Fibroblast of skin of left quadriceps (primary cell): ENCODE results near the gene TRAK1.
"Not testable (repeated sequence)": the region's sequence is repeated elsewhere in the genome, so short reads cannot be mapped to it uniquely, and the experiment has no call there.

ENCODE experiments used
- DNase-seq, 2 experiments: peaks; one replicate each; pipeline ENCODE4 v3.0.0-alpha.2; 2013; ENCODE audit warnings: low read depth in 2 of 2

TRAK1 gene

GRCh38 chr3:42090973-42091731, at the start of gene TRAK1:
TRAK1 (plus strand) TSS chr3:42091357; CDS start chr3:42091470, 113 bp downstream.
- DNase-seq: no peak

- DNase-seq: no peak
These were observed 48.4 kb upstream of the TRAK1 start for GRCh38 chr3:42042747-42043098.

GRCh38 chr3:42043099-42043813, 47.9 kb upstream of the TRAK1 start:
- no peak for DNase-seq

- no peak for DNase-seq
These were observed 45.4 kb upstream of the TRAK1 start for GRCh38 chr3:42045708-42046243.

- DNase-seq: not testable (repeated sequence)
These were observed 42.6 kb upstream of the TRAK1 start for GRCh38 chr3:42048526-42048925.

GRCh38 chr3:42050126-42050525, 41.0 kb upstream of the TRAK1 start:
- DNase-seq: no peak

- no peak for DNase-seq
These were observed 39.6 kb upstream of the TRAK1 start for GRCh38 chr3:42051384-42052131.

GRCh38 chr3:42052132-42052483, 39.0 kb upstream of the TRAK1 start:
- no peak for DNase-seq

- no peak for DNase-seq
These were observed 38.4 kb upstream of the TRAK1 start for GRCh38 chr3:42052484-42053351.

GRCh38 chr3:42053476-42053875, 37.7 kb upstream of the TRAK1 start:
- no peak for DNase-seq

GRCh38 chr3:42055291-42055690, 35.9 kb upstream of the TRAK1 start:
- peak in 1 of 2 experiments; percentile 63 for DNase-seq

GRCh38 chr3:42056840-42057239, 34.3 kb upstream of the TRAK1 start:
- DNase-seq: no peak

GRCh38 chr3:42057561-42058211, 33.5 kb upstream of the TRAK1 start:
- DNase-seq: no peak

- DNase-seq: no peak
These were observed 30.0 kb upstream of the TRAK1 start for GRCh38 chr3:42061025-42061712.

GRCh38 chr3:42061713-42062380, 29.3 kb upstream of the TRAK1 start:
- DNase-seq: peak; percentile 85 to 86

- no peak for DNase-seq
These were observed 28.7 kb upstream of the TRAK1 start for GRCh38 chr3:42062464-42062863.

- peak; percentile 77 to 82 for DNase-seq
These were observed 27.3 kb upstream of the TRAK1 start for GRCh38 chr3:42063888-42064287.

GRCh38 chr3:42066516-42067181, 24.5 kb upstream of the TRAK1 start:
- DNase-seq: peak; percentile 72 to 73

- DNase-seq: no peak
These were observed 23.8 kb upstream of the TRAK1 start for GRCh38 chr3:42067326-42067725.
